Osteocyte (in vitro differentiated cells): ENCODE results near the gene DLG5. TPM values are rescaled to one million over a fixed set of nuclear protein-coding genes. Genes with fewer than 3 reads are reported as not detected.

Experiments
- DNase-seq: peaks from one replicate; pipeline ENCODE4 v3.0.0; 2021; ENCODE audit warnings: mixed read lengths; ENCODE audit not compliant: unreplicated experiment; ENCODE audit errors: extremely low spot score
- H3K27ac Mint-ChIP-seq: one replicate; pipeline ENCODE4 v1.8.0; 2021; ENCODE audit warnings: mild to moderate bottlenecking, mixed read lengths; ENCODE audit not compliant: unreplicated experiment
- H3K27me3 Mint-ChIP-seq: one replicate; pipeline ENCODE4 v1.8.0; 2021; ENCODE audit warnings: mixed read lengths; ENCODE audit not compliant: unreplicated experiment
- H3K36me3 Mint-ChIP-seq: one replicate; pipeline ENCODE4 v1.8.0; 2021; ENCODE audit warnings: mixed read lengths; ENCODE audit not compliant: unreplicated experiment
- H3K4me1 Mint-ChIP-seq: one replicate; pipeline ENCODE4 v1.8.0; 2021; ENCODE audit warnings: mixed read lengths; ENCODE audit not compliant: unreplicated experiment
- H3K4me3 Mint-ChIP-seq: one replicate; pipeline ENCODE4 v1.8.0; 2021; ENCODE audit warnings: mild to moderate bottlenecking, moderate library complexity, mixed read lengths; ENCODE audit not compliant: unreplicated experiment
- H3K9me3 Mint-ChIP-seq: one replicate; pipeline ENCODE4 v1.8.0; 2021; ENCODE audit warnings: mixed read lengths; ENCODE audit not compliant: unreplicated experiment
- total RNA-seq: library from RNA; stranded (reverse); gene quantifications from 2 replicates; pipeline ENCODE4 v1.2.1, GENCODE V29; 2021
- TF ChIP-seq, protein P1 (sequence below): fragments of 200-600 bp; sonication (generic); IDR thresholded peaks from 2 replicates; pipeline ENCODE4 v1.5.0; 2021; ENCODE audit warnings: antibody characterized with exemption, mild to moderate bottlenecking, moderate library complexity

Gene DLG5
- total RNA-seq, 1 donor from 2014 or later, result 69.8 TPM

DNA sequence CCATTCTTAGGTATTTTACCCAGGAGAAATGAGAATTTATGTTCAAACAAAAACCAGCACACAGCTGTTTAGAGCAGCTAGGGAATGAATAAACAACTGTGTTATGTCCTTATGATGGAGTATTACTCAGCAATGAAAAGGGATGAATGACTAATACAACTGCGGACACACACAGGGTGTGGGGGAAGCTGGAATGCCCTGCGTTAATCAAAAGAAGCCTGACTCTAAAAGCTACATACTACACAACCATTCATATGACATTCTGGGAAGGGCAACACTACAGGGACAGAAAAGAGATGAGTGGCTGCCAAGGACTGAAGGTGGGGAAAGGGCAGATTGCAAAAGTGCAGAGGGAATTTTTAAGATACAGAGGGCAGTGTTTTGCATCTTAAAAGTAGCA, 64.0 kb downstream of the DLG5 start:
- TF ChIP-seq, protein P1, sequence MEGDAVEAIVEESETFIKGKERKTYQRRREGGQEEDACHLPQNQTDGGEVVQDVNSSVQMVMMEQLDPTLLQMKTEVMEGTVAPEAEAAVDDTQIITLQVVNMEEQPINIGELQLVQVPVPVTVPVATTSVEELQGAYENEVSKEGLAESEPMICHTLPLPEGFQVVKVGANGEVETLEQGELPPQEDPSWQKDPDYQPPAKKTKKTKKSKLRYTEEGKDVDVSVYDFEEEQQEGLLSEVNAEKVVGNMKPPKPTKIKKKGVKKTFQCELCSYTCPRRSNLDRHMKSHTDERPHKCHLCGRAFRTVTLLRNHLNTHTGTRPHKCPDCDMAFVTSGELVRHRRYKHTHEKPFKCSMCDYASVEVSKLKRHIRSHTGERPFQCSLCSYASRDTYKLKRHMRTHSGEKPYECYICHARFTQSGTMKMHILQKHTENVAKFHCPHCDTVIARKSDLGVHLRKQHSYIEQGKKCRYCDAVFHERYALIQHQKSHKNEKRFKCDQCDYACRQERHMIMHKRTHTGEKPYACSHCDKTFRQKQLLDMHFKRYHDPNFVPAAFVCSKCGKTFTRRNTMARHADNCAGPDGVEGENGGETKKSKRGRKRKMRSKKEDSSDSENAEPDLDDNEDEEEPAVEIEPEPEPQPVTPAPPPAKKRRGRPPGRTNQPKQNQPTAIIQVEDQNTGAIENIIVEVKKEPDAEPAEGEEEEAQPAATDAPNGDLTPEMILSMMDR, result no peak
- H3K9me3 Mint-ChIP-seq, result no peaks in the 10 kb centered on the region
- DNase-seq, result no peak

GRCh38 chr10:77861366-77861765, 65.2 kb downstream of the DLG5 start:
- Mint-ChIP-seq H3K36me3 (peaks cover 9% of the 10 kb centered on the region), H3K9me3 (no peaks in the 10 kb centered on the region), H3K4me3 (no peak overlapping the region), H3K27ac (no peak overlapping the region), H3K4me1 (peaks cover 10% of the 10 kb centered on the region), H3K27me3 (no peaks in the 10 kb centered on the region)
- TF ChIP-seq, protein P1, result no peak
- DNase-seq, result no peak

More for the DNA sequence above, 64.0 kb downstream of the DLG5 start:
- peaks cover 18% of the 10 kb centered on the region for H3K4me1 Mint-ChIP-seq
- H3K27ac Mint-ChIP-seq, result no peak overlapping the region
- no peaks in the 10 kb centered on the region for H3K27me3 Mint-ChIP-seq
- no peak overlapping the region for H3K4me3 Mint-ChIP-seq
- H3K36me3 Mint-ChIP-seq, result peaks cover 9% of the 10 kb centered on the region

- TF ChIP-seq, protein P1, result no peak
- Mint-ChIP-seq H3K9me3 (no peaks in the 10 kb centered on the region), H3K27me3 (no peaks in the 10 kb centered on the region), H3K27ac (no peak overlapping the region), H3K4me3 (no peak overlapping the region), H3K36me3 (peaks cover 6% of the 10 kb centered on the region), H3K4me1 (peaks cover 3% of the 10 kb centered on the region)
- no peak for DNase-seq
Measured at GRCh38 chr10:77859865-77860282, 66.7 kb downstream of the DLG5 start.

DNA sequence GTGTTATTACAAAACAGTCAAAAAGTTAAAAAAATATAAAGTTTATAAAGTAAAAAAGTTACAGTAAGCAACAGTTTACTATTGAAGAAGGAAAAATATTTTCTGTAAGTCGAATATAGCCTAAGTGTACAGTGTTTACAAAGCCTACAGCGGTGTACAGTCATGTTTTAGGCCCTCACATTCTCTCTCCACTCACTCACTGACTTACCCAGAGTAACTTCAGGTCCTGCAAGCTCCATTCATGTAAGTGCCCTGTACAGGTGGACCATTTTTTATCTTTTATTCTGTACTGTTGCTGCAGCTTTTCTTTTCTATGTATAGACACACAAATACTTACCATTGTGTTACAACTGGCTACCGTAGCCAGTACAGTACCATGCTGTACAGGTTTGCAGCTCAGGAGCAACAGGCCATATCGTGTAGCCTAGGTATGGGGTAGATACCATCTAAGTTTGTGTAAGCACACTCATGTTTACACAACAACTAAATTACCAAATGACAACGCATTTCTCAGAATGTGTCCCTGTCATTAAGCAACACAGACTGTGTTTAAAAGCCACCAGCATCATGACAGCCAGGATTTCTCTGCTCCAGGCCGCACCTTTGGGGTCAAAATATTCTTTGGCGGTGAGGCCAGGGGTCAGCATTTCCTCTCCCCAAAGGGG, 67.2 kb downstream of the DLG5 start:
- Mint-ChIP-seq H3K4me3 (no peak overlapping the region), H3K4me1 (peaks cover 1% of the 10 kb centered on the region), H3K36me3 (peaks cover 6% of the 10 kb centered on the region), H3K27ac (no peak overlapping the region), H3K27me3 (no peaks in the 10 kb centered on the region), H3K9me3 (no peaks in the 10 kb centered on the region)
- DNase-seq, result no peak
- TF ChIP-seq, protein P1, result no peak

DNA sequence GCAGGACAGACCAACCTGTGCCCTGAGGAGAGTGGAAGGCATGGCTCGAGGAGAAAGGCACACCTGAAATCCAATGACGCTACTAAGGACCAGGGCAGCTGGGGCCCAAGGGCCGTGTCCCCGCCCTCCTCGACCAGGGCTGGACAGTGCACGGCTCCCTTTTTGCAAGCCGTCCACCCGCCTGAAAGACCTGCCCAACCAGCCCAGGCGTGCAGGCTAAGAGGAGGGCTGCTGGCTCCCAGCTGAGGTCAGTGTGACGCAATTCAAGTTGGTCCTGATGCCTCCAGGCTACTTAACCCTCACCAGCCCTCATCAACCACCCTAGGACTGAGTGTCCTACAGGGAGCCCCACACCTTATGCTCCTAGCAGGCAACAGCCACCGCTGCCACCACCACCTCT, 69.3 kb downstream of the DLG5 start:
- no peak overlapping the region for H3K4me3 Mint-ChIP-seq

More for the DNA sequence above, 69.3 kb downstream of the DLG5 start:
- peaks cover 1% of the 10 kb centered on the region for H3K4me1 Mint-ChIP-seq
- H3K27ac Mint-ChIP-seq, result no peak overlapping the region
- TF ChIP-seq, protein P1, result no peak
- H3K27me3 Mint-ChIP-seq, result no peaks in the 10 kb centered on the region
- no peak for DNase-seq
- no peaks in the 10 kb centered on the region for H3K9me3 Mint-ChIP-seq
- peaks cover 12% of the 10 kb centered on the region for H3K36me3 Mint-ChIP-seq
